Fibroblast of skin of back (primary cell): ENCODE measurements around the gene FARP2.
"Not testable (repeated sequence)": the region's sequence is repeated elsewhere in the genome, so short reads cannot be mapped to it uniquely, and the experiment has no call there.

Experiments
- DNase-seq: peaks from one replicate; pipeline ENCODE4 v3.0.0-alpha.2; 2013

FARP2 gene

GRCh38 chr2:241506317-241506716 lies 150.2 kb downstream of the FARP2 start:
- not testable (repeated sequence) for DNase-seq

- no peak for DNase-seq
These were observed 150.8 kb downstream of the FARP2 start for GRCh38 chr2:241506793-241507429.

- peak; percentile 64 for DNase-seq
These were observed 151.6 kb downstream of the FARP2 start for GRCh38 chr2:241507430-241508239.

GRCh38 chr2:241508240-241509154 lies 152.4 kb downstream of the FARP2 start, which contains the start of gene STK25:
Gene STK25, minus strand, starts transcription at chr2:241508584. Its CDS starts 549 bp downstream, at chr2:241508035.
- DNase-seq, result peak; percentile 99

GRCh38 chr2:241509155-241509784 lies 153.2 kb downstream of the FARP2 start:
- no peak for DNase-seq

GRCh38 chr2:241511091-241511741 lies 155.1 kb downstream of the FARP2 start:
- DNase-seq, result no peak

GRCh38 chr2:241514553-241514952 lies 158.5 kb downstream of the FARP2 start:
- peak; percentile 44 for DNase-seq

- no peak for DNase-seq
These were observed 159.1 kb downstream of the FARP2 start for GRCh38 chr2:241514986-241515737.

GRCh38 chr2:241516520-241516965 lies 160.5 kb downstream of the FARP2 start:
- DNase-seq, result no peak

GRCh38 chr2:241517297-241517696 lies 161.2 kb downstream of the FARP2 start:
- no peak for DNase-seq

- no peak for DNase-seq
These were observed 163.6 kb downstream of the FARP2 start for GRCh38 chr2:241519669-241520068.

- DNase-seq, result no peak
These were observed 166.4 kb downstream of the FARP2 start for GRCh38 chr2:241522477-241522876.

- not testable (repeated sequence) for DNase-seq
These were observed 170.0 kb downstream of the FARP2 start for GRCh38 chr2:241525818-241526780.

- no peak for DNase-seq
These were observed 174.5 kb downstream of the FARP2 start for GRCh38 chr2:241530571-241530970.

GRCh38 chr2:241531161-241531722 lies 175.2 kb downstream of the FARP2 start:
- no peak for DNase-seq

- no peak for DNase-seq
These were observed 176.1 kb downstream of the FARP2 start for GRCh38 chr2:241532168-241532567.

GRCh38 chr2:241532733-241533601 lies 176.9 kb downstream of the FARP2 start:
- DNase-seq, result no peak

- no peak for DNase-seq
These were observed 178.2 kb downstream of the FARP2 start for GRCh38 chr2:241534293-241534692.
